Nephron (organoid): ENCODE data around the gene LIMCH1.

Experiments used
- H3K27ac Mint-ChIP-seq, 3 experiments: 2 replicates each; pipeline ENCODE4 v1.8.0; 2020; ENCODE audit warnings: mixed read lengths in 3 of 3, mild to moderate bottlenecking in 2 of 3, moderate library complexity in 1 of 3
- H3K27me3 Mint-ChIP-seq: 2 replicates; pipeline ENCODE4 v1.8.0; 2021; ENCODE audit warnings: low read depth, mild to moderate bottlenecking, moderate library complexity, mixed read lengths
- H3K36me3 Mint-ChIP-seq: 2 replicates; pipeline ENCODE4 v1.8.0; 2020; ENCODE audit warnings: low read depth, mixed read lengths
- H3K4me1 Mint-ChIP-seq: 2 replicates; pipeline ENCODE4 v1.8.0; 2020; ENCODE audit warnings: mixed read lengths
- H3K4me3 Mint-ChIP-seq, 3 experiments: 2 replicates each; pipeline ENCODE4 v1.8.0; 2020; ENCODE audit warnings: mild to moderate bottlenecking in 3 of 3, mixed read lengths in 3 of 3, moderate library complexity in 2 of 3
- H3K9me3 Mint-ChIP-seq: 2 replicates; pipeline ENCODE4 v1.8.0; 2020; ENCODE audit warnings: mixed read lengths
- TF ChIP-seq, protein P1 (sequence below), 3 experiments: fragments of 200-600 bp; sonication (generic); IDR thresholded peaks; one replicate each; pipeline ENCODE4 v1.5.0; 2021; ENCODE audit warnings: antibody characterized with exemption in 3 of 3; ENCODE audit not compliant: unreplicated experiment in 3 of 3

LIMCH1 gene

DNA sequence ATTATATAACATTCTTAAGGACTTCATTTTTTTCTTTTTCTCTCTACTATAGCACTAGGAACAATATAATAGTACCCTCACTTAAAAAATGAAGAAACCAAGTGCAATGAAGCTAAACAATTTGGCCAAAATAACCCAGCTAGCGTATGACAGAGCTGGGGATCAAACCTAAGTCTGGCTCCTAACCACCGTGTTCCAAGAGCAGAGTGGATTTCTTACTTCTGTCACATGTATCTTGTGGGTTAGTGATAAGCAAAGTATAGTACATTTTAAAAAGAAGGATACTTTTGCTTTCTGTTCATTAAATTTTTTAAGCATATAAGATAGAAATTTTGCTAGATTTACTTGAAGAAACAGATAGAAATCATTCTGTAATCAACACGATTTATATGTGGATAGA, 11.5 kb downstream of the LIMCH1 start:
- Mint-ChIP-seq H3K27me3 (no peaks in the 10 kb centered on the region), H3K4me3 (no peak overlapping the region), H3K4me1 (peaks cover 11% of the 10 kb centered on the region), H3K27ac (no peak overlapping the region), H3K36me3 (peaks cover 5% of the 10 kb centered on the region), H3K9me3 (no peaks in the 10 kb centered on the region)
- TF ChIP-seq, protein P1, sequence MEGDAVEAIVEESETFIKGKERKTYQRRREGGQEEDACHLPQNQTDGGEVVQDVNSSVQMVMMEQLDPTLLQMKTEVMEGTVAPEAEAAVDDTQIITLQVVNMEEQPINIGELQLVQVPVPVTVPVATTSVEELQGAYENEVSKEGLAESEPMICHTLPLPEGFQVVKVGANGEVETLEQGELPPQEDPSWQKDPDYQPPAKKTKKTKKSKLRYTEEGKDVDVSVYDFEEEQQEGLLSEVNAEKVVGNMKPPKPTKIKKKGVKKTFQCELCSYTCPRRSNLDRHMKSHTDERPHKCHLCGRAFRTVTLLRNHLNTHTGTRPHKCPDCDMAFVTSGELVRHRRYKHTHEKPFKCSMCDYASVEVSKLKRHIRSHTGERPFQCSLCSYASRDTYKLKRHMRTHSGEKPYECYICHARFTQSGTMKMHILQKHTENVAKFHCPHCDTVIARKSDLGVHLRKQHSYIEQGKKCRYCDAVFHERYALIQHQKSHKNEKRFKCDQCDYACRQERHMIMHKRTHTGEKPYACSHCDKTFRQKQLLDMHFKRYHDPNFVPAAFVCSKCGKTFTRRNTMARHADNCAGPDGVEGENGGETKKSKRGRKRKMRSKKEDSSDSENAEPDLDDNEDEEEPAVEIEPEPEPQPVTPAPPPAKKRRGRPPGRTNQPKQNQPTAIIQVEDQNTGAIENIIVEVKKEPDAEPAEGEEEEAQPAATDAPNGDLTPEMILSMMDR (IDR thresholded peaks at IDR 0.05; ENCODE audit: unreplicated experiment in 3 of 3), result no peak

DNA sequence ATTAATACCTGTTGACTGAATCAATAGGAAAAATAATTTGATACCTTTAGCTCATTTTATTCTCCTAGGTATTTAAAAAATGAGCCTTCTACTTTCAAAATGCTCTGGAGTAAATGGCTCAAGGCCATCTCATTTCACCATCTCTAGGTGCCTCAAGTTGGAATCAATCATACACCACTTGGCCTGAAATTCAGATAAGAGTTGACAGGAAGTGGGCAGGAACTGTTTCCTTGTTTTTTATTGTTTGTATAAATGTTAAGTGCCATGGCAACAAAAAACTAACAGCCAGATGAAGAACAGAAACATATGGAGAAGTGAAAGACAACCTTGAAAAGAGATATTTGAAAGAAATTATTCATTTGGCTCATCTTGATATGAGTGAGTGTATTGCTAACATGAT, 12.4 kb downstream of the LIMCH1 start:
- Mint-ChIP-seq H3K27ac (no peak overlapping the region), H3K4me3 (no peak overlapping the region), H3K4me1 (peaks cover 5% of the 10 kb centered on the region), H3K9me3 (no peaks in the 10 kb centered on the region), H3K36me3 (peaks cover 5% of the 10 kb centered on the region), H3K27me3 (no peaks in the 10 kb centered on the region)
- TF ChIP-seq, protein P1 (IDR thresholded peaks at IDR 0.05; ENCODE audit: unreplicated experiment in 3 of 3), result no peak

DNA sequence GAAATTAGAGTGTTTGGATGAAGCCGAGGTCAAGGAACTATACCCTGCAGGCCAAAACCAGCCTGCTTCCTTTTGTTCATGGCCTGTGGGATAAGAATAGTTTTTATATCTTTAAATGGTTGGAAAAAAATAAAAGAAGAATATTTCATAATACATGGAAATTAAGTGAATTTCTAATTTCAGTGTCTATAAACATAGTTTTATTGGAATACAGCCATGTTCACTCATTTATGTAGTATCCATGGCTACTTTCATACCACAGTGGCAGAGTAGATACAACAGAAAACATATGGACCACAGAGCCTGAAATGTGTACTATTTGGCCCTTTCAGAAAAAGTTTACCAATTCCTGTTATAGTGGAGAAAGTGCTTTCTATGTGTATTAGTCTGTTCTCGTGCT, 13.6 kb downstream of the LIMCH1 start:
- Mint-ChIP-seq H3K36me3 (peaks cover 5% of the 10 kb centered on the region), H3K27ac (peak overlapping the region in 1 of 3 experiments; percentile 85), H3K27me3 (no peaks in the 10 kb centered on the region), H3K9me3 (no peaks in the 10 kb centered on the region), H3K4me3 (no peak overlapping the region), H3K4me1 (peaks cover 5% of the 10 kb centered on the region)
- TF ChIP-seq, protein P1 (IDR thresholded peaks at IDR 0.05; ENCODE audit: unreplicated experiment in 3 of 3), result no peak

DNA sequence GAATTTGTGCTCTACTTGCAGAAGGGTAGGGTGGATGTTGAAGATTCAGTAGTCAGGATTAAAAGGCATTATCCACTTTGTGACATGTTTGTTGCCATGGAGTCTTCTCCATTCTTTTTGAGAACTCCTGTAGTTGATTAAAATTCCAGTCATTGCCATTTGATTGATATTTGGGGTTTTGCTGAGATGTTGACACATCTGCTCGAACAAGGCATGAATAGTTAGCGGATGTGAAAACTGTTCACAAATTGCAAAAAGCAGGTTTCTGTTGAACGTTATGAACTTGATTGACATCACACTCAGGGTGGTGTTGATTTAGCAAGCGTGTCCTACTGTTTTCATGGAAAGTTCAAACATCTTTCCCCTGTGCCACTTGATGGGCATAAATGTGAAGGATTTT, 16.9 kb downstream of the LIMCH1 start:
- TF ChIP-seq, protein P1 (IDR thresholded peaks at IDR 0.05; ENCODE audit: unreplicated experiment in 3 of 3), result no peak
- H3K9me3 Mint-ChIP-seq, result no peaks in the 10 kb centered on the region
- no peak overlapping the region for H3K27ac Mint-ChIP-seq
- H3K4me3 Mint-ChIP-seq, result no peak overlapping the region
- peaks cover 5% of the 10 kb centered on the region for H3K36me3 Mint-ChIP-seq
- H3K27me3 Mint-ChIP-seq, result peaks cover 12% of the 10 kb centered on the region
- H3K4me1 Mint-ChIP-seq, result peaks cover 10% of the 10 kb centered on the region

DNA sequence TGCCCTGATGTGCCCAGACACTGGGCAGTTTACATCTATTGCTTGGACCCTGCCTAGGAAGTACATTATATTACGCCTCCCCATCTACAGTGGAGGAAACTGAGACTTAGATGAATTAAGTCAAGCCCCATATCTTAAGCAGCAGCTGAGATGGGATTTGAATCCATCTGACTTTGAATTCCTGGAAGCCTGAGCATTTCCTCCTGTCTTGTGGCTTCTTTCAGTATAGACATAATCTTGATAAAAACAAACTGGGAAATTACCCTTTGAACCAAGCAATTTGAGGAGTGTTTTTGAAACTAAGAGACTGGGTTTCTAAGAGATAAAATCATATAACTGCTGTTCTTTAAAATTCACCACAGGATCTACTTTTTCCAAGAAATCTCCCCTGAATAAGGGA, 18.6 kb downstream of the LIMCH1 start:
- peaks cover 12% of the 10 kb centered on the region for H3K27me3 Mint-ChIP-seq

DNA sequence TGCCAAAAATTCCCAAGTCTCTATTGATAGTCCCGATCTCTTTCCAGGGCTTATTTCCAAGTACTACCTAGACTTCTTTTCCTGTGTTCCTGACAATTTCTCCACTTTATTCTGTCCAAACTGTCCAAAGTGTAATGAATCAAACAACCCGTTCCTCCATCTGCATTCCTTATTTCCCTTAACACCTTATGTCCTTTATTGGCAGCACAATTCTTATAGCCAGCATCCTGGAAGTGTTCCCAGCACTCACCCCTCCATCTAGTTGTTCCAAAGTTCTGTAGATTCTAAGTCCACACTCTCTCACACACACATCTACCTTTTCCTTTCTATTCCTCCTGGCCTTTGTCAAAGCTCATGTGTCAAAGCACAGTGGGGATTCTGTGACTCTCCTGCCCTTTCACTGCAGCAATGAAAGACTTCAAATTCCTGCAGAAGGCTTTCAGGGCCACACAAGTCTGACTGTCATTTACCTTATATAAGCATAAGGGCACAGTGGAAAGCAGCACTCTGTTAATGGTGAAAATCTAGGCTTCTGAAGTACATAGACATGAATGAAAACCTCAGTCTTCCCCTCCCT, 22.1 kb downstream of the LIMCH1 start:
- H3K4me3 Mint-ChIP-seq, result no peak overlapping the region
- H3K27ac Mint-ChIP-seq, result peak overlapping the region in 1 of 3 experiments; percentile 64
- H3K27me3 Mint-ChIP-seq, result peaks cover 16% of the 10 kb centered on the region
- TF ChIP-seq, protein P1 (IDR thresholded peaks at IDR 0.05; ENCODE audit: unreplicated experiment in 3 of 3), result no peak
- peaks cover 12% of the 10 kb centered on the region for H3K4me1 Mint-ChIP-seq
- no peaks in the 10 kb centered on the region for H3K9me3 Mint-ChIP-seq
- H3K36me3 Mint-ChIP-seq, result no peaks in the 10 kb centered on the region

More for the DNA sequence above, 18.6 kb downstream of the LIMCH1 start:
- H3K9me3 Mint-ChIP-seq, result no peaks in the 10 kb centered on the region
- TF ChIP-seq, protein P1 (IDR thresholded peaks at IDR 0.05; ENCODE audit: unreplicated experiment in 3 of 3), result no peak
- no peak overlapping the region for H3K4me3 Mint-ChIP-seq
- H3K27ac Mint-ChIP-seq, result no peak overlapping the region
- peaks cover 12% of the 10 kb centered on the region for H3K4me1 Mint-ChIP-seq
- peaks cover 5% of the 10 kb centered on the region for H3K36me3 Mint-ChIP-seq
